GM18526 (cell line): ENCODE results near the gene LRP2.

Experiments used
- POLR2A ChIP-seq: IDR thresholded peaks from 3 replicates; pipeline ENCODE4 v1.6.1; 2011; ENCODE audit not compliant: insufficient read length; ENCODE audit errors: extremely low read depth

Gene LRP2

GRCh38 chr2:169324581-169325260 is 37.6 kb downstream of the LRP2 start:
- no peak for TF ChIP-seq POLR2A

DNA sequence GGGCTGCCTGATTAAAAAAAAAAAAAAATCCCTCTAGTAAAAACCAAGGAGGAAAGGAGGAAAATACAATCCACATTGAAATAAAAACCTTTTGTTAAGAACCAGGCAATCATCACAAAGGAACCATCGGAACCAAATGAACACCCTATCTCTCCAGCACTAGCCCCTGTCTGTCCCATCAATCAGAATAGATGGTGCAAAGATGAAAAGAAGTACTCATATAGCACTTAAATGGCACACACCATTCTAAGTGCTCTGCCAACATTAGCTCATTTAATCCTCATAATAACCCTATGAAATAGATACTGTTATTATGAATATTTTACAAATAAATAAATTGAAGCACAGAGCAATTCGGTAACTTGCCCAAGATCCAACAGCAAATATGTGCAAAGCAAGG is 38.5 kb downstream of the LRP2 start:
- TF ChIP-seq POLR2A: no peak

GRCh38 chr2:169320561-169320960 is 41.8 kb downstream of the LRP2 start:
- TF ChIP-seq POLR2A: no peak

- TF ChIP-seq POLR2A: no peak
These were observed 47.0 kb downstream of the LRP2 start for GRCh38 chr2:169315357-169315756.

GRCh38 chr2:169303579-169304305 is 58.6 kb downstream of the LRP2 start:
- TF ChIP-seq POLR2A: no peak

DNA sequence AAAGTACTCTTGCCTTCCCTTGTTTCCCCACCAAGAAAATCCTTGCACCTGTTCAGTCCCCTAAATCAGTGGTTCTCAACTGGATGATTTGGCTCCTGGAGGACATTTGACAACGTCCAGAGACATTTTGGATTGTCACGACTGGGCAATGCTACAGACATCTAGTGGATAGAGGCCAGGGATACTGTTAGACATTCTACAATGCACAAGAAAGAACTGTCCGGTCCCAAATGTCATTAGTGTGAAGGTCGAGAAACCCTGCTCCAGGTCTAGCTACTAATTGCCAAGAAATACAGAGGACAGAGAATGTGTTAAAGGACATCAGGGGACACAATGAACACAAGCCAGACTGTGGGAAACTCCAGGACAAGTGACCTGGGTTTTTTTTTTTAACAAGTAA is 60.0 kb downstream of the LRP2 start:
- no peak for TF ChIP-seq POLR2A

GRCh38 chr2:169301596-169302335 is 60.6 kb downstream of the LRP2 start:
- TF ChIP-seq POLR2A: no peak

DNA sequence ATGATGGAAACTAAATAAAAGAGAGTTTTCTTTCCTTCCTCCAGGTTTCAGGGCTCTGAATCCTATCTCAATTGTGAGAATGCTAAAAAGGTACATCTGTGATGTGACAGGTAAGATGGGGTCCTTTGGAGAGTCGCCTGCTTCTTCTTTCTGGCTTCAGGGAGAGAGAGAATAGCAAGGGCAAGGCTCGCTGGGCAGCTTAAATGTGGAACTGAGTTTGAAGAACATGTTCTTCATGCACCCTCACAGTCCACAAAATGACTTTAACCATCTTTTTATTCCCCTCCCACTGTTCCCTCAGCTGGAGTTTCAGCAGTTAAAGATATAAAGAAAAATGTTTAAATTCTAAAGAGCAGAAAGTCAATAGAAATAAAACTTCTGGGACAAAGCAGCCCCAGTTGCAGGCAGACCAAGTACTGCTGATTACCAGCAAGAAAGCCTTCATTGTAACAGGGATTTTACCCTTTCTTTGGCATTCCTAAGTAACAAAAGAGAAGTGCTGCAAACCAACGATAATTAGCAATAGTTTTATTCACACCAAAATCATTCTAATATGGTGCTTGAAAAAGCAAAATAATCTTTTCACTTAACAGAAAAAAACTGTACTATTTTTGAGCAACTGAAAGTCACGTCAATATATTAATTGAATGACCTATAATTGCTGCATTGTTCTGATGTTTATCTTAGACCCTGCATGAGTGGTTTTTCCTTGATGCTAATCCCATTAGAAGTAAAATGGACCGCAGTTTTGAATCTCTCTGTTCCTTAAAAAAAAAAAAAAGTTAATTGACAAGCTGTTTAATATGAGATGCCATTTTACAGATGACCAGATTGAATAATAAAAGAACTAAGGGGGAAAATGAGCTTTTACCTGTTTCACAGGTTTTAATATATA is 61.5 kb downstream of the LRP2 start:
- TF ChIP-seq POLR2A: no peak

DNA sequence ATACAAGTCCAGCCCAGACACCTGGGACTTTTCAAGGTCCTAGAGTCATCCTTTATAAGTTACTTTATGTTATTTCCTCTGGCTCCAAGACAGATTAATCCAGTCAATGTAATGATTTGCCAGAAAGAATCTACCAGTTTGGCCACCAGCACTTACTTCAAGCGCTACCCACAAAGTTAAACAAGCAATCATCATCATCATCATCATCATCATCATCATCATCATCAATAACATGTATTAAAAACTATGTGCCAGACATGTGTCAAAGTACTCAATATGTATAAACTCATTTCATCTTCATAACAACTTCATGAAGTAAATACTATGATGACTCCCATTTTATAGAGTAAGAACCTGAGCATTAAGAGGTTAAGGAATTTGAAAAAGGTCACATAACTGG is 64.3 kb downstream of the LRP2 start:
- TF ChIP-seq POLR2A: no peak

DNA sequence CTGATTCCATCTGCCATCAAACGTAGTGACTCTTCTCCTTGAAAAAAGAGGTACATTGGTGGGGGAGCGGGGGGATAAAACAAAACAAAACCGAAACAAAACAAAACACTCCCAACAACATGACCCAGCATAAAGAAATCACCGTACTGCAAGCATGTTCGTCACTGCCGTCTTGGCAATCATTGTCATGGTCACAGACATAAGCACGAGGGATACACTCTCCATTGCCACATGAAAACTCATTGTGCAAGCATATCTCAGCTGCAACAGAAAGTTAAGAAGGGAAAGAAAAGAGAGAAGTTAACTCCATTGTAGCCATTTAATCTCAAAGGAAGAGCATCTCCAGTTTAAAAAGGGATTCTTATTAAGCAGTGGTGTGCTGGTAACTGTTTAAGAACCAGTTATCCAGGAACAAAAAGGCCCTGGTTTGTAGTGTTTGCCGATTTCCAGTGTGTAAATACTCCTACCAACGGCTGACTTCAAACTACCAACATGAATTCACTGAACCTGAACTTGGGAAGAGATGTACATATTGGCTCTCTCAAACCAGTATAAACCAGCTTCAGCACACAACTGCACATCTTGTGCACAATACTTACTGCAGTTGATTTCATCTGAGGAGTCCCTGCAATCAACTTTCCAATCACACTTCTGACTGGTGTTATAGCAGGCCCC is 68.2 kb downstream of the LRP2 start:
- no peak for TF ChIP-seq POLR2A

- TF ChIP-seq POLR2A: no peak
These were observed 70.8 kb downstream of the LRP2 start for GRCh38 chr2:169291517-169291916.

GRCh38 chr2:169290433-169290832 is 71.9 kb downstream of the LRP2 start:
- TF ChIP-seq POLR2A: no peak

DNA sequence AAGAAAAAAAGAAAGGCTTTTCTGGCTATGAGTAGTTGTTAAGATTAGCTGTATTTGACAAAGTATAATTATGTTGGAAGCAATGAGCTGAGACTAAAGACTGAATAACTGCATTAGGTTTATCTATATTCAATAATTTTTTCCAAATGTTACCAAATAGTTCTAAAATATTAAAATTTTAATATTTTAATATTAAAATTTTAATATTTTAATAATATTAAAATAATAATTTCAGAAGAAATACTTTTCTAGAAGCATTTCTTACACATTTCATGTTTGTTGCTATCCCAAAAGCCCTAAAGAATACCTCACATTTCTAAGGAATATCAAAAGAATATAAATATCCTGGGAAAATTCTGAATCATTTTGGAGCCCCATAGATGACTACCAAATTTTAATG is 74.7 kb downstream of the LRP2 start:
- no peak for TF ChIP-seq POLR2A

DNA sequence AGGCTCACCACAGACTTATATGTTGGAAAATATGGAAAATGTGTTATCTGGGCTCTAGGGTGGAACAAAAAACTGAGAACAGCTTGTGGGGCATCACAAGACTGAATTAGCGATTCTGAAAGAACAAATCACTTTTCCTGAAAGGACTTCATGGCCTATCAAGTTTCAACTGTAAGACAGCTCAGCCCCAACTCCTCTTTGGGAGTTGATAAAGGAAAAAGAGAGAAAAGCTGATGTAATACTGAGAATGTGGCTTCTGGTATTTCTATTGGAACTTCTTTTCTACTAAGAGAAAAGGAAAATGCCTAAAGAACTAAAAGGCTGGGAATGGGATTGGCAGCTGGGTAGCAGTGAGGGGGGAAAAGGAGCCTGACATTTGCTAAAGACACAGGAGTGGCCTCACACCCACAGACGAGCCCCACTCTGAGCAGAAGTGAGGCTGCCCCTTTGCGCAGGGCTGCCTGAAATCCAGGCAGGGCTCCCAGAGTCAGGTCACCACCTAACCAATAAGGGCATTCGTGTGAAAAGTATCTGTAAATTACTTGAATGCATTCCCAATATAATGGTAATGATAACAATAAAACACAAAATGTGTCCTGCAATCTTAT is 75.6 kb downstream of the LRP2 start:
- no peak for TF ChIP-seq POLR2A
